Naive thymus-derived CD8-positive, alpha-beta T cell (primary cell): ENCODE data around the gene DYRK1B. TPM values are rescaled to one million over a fixed set of nuclear protein-coding genes. Genes with fewer than 3 reads are reported as not detected.
A peak's percentile ranks its signal among the peaks of the same experiment; 100 is the strongest.

Source experiments
- ATAC-seq, 2 donors: fragments of 150-1000 bp; cut with Tn5 transposase in 1 of 2; sonication (Bioruptor Pico), chemical (Tn5 transposase) in 1 of 2; 1 replicate in 1 of 2; 2 replicates in 1 of 2; pipeline ENCODE4 v1.10.0; 2021; ENCODE audit warnings: mild to moderate bottlenecking in 2 of 2, moderate library complexity in 2 of 2
- POLR2A ChIA-PET: fragments of 350-600 bp; sonication (Branson Sonifier 250); formaldehyde crosslinking; loops from one replicate; lab custom pipeline; 2021; ENCODE audit warnings: antibody characterized with exemption; lab: Charles Lee
- DNase-seq, 10 donors: peaks; one replicate each; pipeline versions ENCODE4 v3.0.0 to v3.0.0-alpha.2; 2020 to 2022
- H3K27ac Mint-ChIP-seq, 10 donors: one replicate each; pipeline ENCODE4 v1.8.0; 2020 to 2022; ENCODE audit warnings: mild to moderate bottlenecking in 10 of 10, mixed read lengths in 10 of 10, moderate library complexity in 4 of 10, inconsistent platforms in 1 of 10
- H3K27me3 Mint-ChIP-seq, 5 donors: one replicate each; pipeline ENCODE4 v1.8.0; 2021 to 2022; ENCODE audit warnings: mixed read lengths in 5 of 5
- H3K36me3 Mint-ChIP-seq, 3 donors: one replicate each; pipeline ENCODE4 v1.8.0; 2020 to 2022; ENCODE audit warnings: mixed read lengths in 3 of 3, mild to moderate bottlenecking in 2 of 3, inconsistent platforms in 1 of 3
- H3K4me1 Mint-ChIP-seq, 4 donors: one replicate each; pipeline ENCODE4 v1.8.0; 2021 to 2022; ENCODE audit warnings: mixed read lengths in 4 of 4
- H3K4me3 Mint-ChIP-seq, 10 donors: one replicate each; pipeline ENCODE4 v1.8.0; 2020 to 2022; ENCODE audit warnings: mild to moderate bottlenecking in 10 of 10, mixed read lengths in 10 of 10, moderate library complexity in 6 of 10, inconsistent platforms in 1 of 10
- H3K9me3 Mint-ChIP-seq, 9 donors: one replicate each; pipeline ENCODE4 v1.8.0; 2020 to 2022; ENCODE audit warnings: mixed read lengths in 9 of 9, mild to moderate bottlenecking in 3 of 9, inconsistent platforms in 1 of 9, moderate library complexity in 1 of 9
- polyA plus RNA-seq, 3 donors: library from polyadenylated mRNA; unstranded; fragments of 300-500 nt; fragmentation: Illumina TruSeq; gene quantifications; one replicate each; pipeline ENCODE4 v1.2.3, GENCODE V29; 2021
- total RNA-seq, 8 experiments: library from RNA in 2 of 8; stranded (reverse) in 2 of 8; gene quantifications; one replicate each; pipeline ENCODE4 v1.2.3 and lab custom pipeline; 2021 to 2026

The DYRK1B gene
- total and polyA plus RNA-seq, 5 experiments from 2014 or later, result 5.2 to 19.7 (median 6.2) TPM

- POLR2A ChIA-PET, result interaction anchor here (1.2 kb wide), 1 partner anchor 15 kb away, joined by 3 read pairs; the partner anchor contains the start of gene DYRK1B
- peaks cover 25 to 36% (median 32%) of the 10 kb centered on the region in 4 donors for H3K4me1 Mint-ChIP-seq
- no peak overlapping the region for H3K4me3 Mint-ChIP-seq
- no peaks in the 10 kb centered on the region for H3K27me3 Mint-ChIP-seq
- no peak for DNase-seq
- no peaks in the 10 kb centered on the region for H3K36me3 Mint-ChIP-seq
- H3K9me3 Mint-ChIP-seq, result no peaks in the 10 kb centered on the region
- ATAC-seq, result no peak
- peak overlapping the region in 2 of 10 donors; percentile 35 for H3K27ac Mint-ChIP-seq
Measured at GRCh38 chr19:39848392-39848791, 14.4 kb upstream of the DYRK1B start.

- no peak for ATAC-seq
- no peak for DNase-seq
- POLR2A ChIA-PET, result interaction anchor here (1.1 to 1.7 kb wide), 2 partner anchors 8 to 23 kb away, joined by 4 to 5 read pairs; no protein-coding TSS in a partner anchor
- H3K36me3 Mint-ChIP-seq, result no peaks in the 10 kb centered on the region
- no peaks in the 10 kb centered on the region for H3K27me3 Mint-ChIP-seq
- peak overlapping the region in 5 of 10 donors; percentile 96 to 99 (median 97) for H3K27ac Mint-ChIP-seq
- H3K4me1 Mint-ChIP-seq, result peaks cover 32 to 43% (median 40%) of the 10 kb centered on the region in 4 donors
- H3K9me3 Mint-ChIP-seq, result no peaks in the 10 kb centered on the region
- H3K4me3 Mint-ChIP-seq, result peak overlapping the region in 5 of 10 donors; percentile 90 to 94 (median 91)
Measured at GRCh38 chr19:39847525-39847924, 13.6 kb upstream of the DYRK1B start.

DNA sequence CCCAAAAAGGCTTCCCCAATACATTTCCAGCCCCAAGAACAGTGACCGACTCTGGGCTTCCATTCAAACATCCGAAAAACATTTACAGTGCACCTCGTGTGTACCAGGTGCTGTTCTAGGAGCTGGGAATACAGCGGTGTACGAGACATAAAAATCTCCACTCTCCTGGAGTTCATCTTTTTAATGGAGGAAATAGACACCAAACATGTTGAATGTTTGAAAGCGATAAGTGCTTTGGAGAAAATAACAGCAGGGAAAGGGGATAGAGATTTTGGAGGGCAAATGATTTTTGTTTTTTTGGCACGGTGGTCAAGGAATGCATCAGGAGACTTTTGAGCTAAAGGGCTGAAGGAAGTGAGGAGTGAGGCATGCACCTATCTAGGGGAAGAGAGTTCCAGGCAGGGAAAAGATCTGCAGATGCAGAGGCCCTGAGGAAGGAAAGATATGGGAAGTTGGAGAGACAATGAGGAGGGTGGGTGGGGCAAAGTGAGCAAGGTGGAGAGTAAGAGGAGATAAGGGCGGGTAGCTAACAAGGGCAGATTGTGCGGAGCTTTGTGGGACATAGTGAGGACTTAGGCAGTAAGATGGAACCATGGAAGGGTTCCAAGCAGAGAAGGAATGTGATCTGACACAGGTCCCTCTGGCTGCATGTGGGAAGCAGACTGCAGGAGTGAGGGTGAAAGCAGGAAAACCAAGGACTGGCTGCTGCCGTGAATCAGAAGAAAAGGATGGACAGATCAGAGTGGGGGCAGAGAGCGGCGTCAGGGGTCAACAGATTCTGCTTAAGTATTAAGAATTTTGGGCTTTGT is 12.9 kb upstream of the DYRK1B start:
- Mint-ChIP-seq H3K4me1 (peaks cover 35 to 48% (median 46%) of the 10 kb centered on the region in 4 donors), H3K4me3 (peak overlapping the region; percentile 88 to 94 (median 92)), H3K9me3 (no peaks in the 10 kb centered on the region), H3K36me3 (peaks cover 0 to 2% (median 0%) of the 10 kb centered on the region in 3 donors), H3K27me3 (no peaks in the 10 kb centered on the region), H3K27ac (peak overlapping the region; percentile 86 to 99 (median 97))
- ATAC-seq (no peak), DNase-seq (no peak)
- POLR2A ChIA-PET, result interaction anchor here (0.7 to 5.2 kb wide), 9 partner anchors 8 to 438 kb away, joined by 3 to 53 read pairs (median 4); partner anchors contain the start of genes AKT2 and DYRK1B

DNA sequence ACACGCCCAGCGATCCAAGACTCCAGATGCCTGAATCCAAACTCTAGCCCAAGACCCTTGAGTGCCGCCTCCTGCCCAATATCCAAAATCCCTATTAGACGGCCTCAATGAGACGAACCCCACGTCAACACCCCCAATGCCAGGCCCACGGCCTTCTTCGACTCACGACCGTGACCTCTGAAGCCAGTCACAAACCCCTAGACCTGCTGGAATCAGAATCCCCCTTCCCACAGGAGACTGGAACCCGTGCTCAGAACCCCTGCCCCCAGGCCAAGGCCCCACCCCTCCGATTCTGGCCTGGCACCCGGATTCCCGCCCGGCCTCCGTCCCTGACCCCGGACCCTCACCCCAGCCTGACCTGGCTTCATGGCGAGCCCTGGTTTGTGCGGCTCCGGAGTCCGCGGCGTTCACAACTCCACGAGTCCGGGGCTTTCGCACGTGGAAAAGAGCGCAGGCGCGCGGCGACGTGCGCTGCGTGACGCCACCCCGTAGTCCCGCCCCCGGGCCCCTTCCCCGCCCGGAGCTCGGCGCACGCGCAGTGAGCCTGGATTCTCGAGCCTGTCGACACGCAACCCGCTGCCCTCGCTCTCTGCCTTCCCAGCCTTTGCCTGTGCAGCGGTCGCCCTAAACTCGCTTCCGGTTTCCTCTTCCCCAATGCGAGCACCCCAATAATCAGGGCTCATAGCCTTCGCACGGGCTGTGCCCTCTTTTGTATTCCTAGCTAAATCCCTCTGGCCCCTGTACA is 12.1 kb upstream of the DYRK1B start, which contains the start of gene FBL:
TSS of gene FBL (minus strand) at position 447 of the 745 bp plus-strand sequence. CDS start at position 368, 79 bp downstream.
- DNase-seq (peak; percentile 92 to 100 (median 97)), ATAC-seq (peak; percentile 93 to 94)
- Mint-ChIP-seq H3K27ac (peak within 1 kb of the TSS; percentile 86 to 99 (median 97)), H3K9me3 (no peaks in the 10 kb centered on the region), H3K27me3 (no peaks in the 10 kb centered on the region), H3K4me3 (peak within 1 kb of the TSS; percentile 88 to 94 (median 92)), H3K36me3 (peaks cover 0 to 2% (median 0%) of the 10 kb centered on the region in 3 donors), H3K4me1 (peaks cover 35 to 53% (median 50%) of the 10 kb centered on the region in 4 donors)
- POLR2A ChIA-PET, result interaction anchor here (0.7 to 5.2 kb wide), 12 partner anchors 9 to 439 kb away, joined by 3 to 53 read pairs (median 4); partner anchors contain the start of genes AKT2, DYRK1B, RPS16 and ZNF546

DNA sequence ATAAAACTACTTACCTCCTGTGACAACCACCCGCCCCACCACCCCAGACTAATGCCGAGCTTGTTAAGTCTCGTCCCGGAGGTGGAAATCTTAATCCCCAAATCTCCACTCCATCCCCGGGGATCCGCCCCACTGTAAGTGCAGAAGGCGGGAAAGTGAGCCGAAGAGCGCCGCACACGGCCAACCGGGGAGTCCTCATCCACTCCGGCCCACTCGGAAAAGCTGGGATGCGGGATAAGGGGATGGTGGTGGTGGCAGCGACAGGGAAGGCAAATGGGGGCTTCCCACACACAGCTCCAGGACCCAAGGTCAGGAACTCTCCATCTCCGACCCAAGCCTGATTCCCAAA is 11.6 kb upstream of the DYRK1B start:
- Mint-ChIP-seq H3K9me3 (no peaks in the 10 kb centered on the region), H3K4me1 (peaks cover 35 to 55% (median 51%) of the 10 kb centered on the region in 4 donors), H3K27me3 (no peaks in the 10 kb centered on the region), H3K4me3 (peak overlapping the region; percentile 88 to 94 (median 92)), H3K36me3 (peaks cover 0 to 4% (median 0%) of the 10 kb centered on the region in 3 donors), H3K27ac (peak overlapping the region; percentile 86 to 99 (median 97))
- POLR2A ChIA-PET, result interaction anchor here (0.6 to 5.2 kb wide), 7 partner anchors 12 to 410 kb away, joined by 3 to 53 read pairs (median 4); partner anchors contain the start of genes DYRK1B, RPS16, ZNF546 and ZNF780A
- ATAC-seq (no peak), DNase-seq (no peak)

DNA sequence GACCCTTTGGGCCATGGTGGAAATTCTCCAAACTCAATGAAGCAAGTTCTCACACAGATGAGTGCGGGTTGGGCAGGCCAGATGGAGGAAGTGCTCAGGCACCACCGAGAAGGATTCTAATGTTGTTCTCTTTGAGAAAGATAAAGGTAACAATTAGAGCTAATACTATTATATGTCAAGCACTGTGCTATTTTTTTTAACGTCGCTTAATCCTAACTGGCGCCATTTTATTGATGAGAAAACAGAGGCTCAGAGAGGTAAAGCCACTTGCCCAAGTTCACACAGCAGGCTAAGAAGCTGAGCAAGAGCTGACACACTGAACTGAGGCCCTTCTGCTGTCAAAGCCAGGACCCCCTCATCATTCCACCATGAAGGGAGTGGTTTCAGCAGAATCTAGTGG is 11.2 kb upstream of the DYRK1B start:
- Mint-ChIP-seq H3K36me3 (peaks cover 0 to 8% (median 0%) of the 10 kb centered on the region in 3 donors), H3K27ac (peak overlapping the region; percentile 86 to 99 (median 97)), H3K27me3 (no peaks in the 10 kb centered on the region), H3K4me1 (peaks cover 35 to 59% (median 51%) of the 10 kb centered on the region in 4 donors), H3K9me3 (no peaks in the 10 kb centered on the region), H3K4me3 (peak overlapping the region; percentile 88 to 94 (median 92))
- DNase-seq (no peak), ATAC-seq (no peak)
- POLR2A ChIA-PET, result interaction anchor here (0.6 to 5.2 kb wide), 6 partner anchors 12 to 409 kb away, joined by 3 to 53 read pairs (median 4); partner anchors contain the start of genes DYRK1B, RPS16 and ZNF546

GRCh38 chr19:39843919-39844793 is 10.2 kb upstream of the DYRK1B start:
- ATAC-seq, result no peak
- POLR2A ChIA-PET, result interaction anchor here (0.8 to 5.2 kb wide), 3 partner anchors 11 to 51 kb away, joined by 3 to 53 read pairs (median 4); partner anchors contain the start of gene DYRK1B
- Mint-ChIP-seq H3K27me3 (no peaks in the 10 kb centered on the region), H3K4me3 (peak overlapping the region; percentile 88 to 94 (median 92)), H3K36me3 (peaks cover 0 to 17% (median 0%) of the 10 kb centered on the region in 3 donors), H3K4me1 (peaks cover 36 to 61% (median 51%) of the 10 kb centered on the region in 4 donors), H3K27ac (peak overlapping the region; percentile 54 to 98 (median 92)), H3K9me3 (no peaks in the 10 kb centered on the region)
- peak in 6 of 10 donors; percentile 36 to 62 (median 46) for DNase-seq

DNA sequence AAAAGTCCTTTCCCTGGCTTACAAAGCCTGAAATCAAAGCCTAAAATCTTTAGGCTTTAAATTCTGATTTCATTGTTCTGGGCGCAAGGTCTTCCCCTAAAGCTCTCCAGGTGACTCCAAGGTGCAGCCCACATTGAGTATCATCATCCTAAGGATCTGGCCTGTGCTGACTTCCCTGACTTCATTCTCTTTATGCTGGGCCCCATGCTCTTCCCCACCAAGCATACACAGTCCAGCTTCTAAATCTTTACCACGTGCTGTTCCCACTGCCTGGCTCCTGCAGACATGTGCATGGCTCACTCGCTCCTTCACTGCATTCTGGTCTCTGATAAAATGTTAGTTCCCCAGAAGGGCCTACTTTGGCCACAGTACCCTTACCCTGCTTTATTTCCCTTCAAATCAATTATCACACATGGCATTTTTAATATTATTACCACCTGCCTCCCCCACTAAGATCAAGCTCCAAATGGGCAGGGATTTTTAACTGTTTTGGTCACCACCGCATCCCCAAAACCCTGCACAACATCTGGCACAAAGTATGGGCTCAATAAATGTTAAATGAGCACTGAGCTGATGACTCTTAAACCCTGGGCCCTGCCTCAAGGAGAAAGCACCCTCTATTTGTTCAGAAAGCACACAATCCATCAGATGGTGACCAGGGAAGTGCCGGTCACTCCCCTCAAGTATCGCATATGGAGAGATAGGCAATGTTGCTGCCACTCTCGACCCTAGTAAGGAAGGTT is 8.9 kb upstream of the DYRK1B start:
- POLR2A ChIA-PET, result interaction anchor here (0.8 to 5.2 kb wide), 4 partner anchors 9 to 128 kb away, joined by 3 to 53 read pairs (median 4); partner anchors contain the start of genes DYRK1B and PSMC4
- no peaks in the 10 kb centered on the region for H3K27me3 Mint-ChIP-seq

DNA sequence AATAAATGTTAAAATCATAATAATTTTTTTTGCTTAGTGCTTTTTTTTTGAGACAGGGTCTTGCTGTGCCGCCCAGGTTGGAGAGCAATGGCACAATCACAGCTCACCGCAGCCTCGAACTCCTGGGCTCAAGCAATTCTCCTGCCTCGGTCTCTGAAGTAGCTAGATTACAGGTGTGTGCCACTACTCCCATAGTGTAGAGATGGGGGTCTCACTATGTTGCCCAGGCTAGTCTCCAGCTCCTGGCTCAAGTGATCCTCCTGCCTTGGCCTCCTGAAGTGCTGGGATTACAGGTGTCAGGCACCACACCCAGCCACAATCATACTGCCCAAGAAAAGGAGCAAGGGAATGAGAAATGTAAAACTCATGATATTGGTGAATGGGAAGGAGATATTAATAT is 7.1 kb upstream of the DYRK1B start:
- no peak for DNase-seq
- H3K9me3 Mint-ChIP-seq, result no peaks in the 10 kb centered on the region
- H3K27me3 Mint-ChIP-seq, result no peaks in the 10 kb centered on the region
- peaks cover 3 to 47% (median 8%) of the 10 kb centered on the region in 3 donors for H3K36me3 Mint-ChIP-seq
- no peak for ATAC-seq
- POLR2A ChIA-PET, result no interaction called here
- peaks cover 29 to 53% (median 40%) of the 10 kb centered on the region in 4 donors for H3K4me1 Mint-ChIP-seq
- no peak overlapping the region for H3K4me3 Mint-ChIP-seq
- peak overlapping the region in 4 of 10 donors; percentile 21 to 65 (median 42) for H3K27ac Mint-ChIP-seq

More for the DNA sequence above, 8.9 kb upstream of the DYRK1B start:
- peak overlapping the region in 7 of 10 donors; percentile 19 to 83 (median 60) for H3K27ac Mint-ChIP-seq
- DNase-seq, result no peak
- H3K9me3 Mint-ChIP-seq, result no peaks in the 10 kb centered on the region
- H3K4me3 Mint-ChIP-seq, result peak overlapping the region in 4 of 10 donors; percentile 4 to 42 (median 18)
- H3K36me3 Mint-ChIP-seq, result peaks cover 0 to 29% (median 3%) of the 10 kb centered on the region in 3 donors
- peaks cover 36 to 61% (median 51%) of the 10 kb centered on the region in 4 donors for H3K4me1 Mint-ChIP-seq
- ATAC-seq, result no peak

DNA sequence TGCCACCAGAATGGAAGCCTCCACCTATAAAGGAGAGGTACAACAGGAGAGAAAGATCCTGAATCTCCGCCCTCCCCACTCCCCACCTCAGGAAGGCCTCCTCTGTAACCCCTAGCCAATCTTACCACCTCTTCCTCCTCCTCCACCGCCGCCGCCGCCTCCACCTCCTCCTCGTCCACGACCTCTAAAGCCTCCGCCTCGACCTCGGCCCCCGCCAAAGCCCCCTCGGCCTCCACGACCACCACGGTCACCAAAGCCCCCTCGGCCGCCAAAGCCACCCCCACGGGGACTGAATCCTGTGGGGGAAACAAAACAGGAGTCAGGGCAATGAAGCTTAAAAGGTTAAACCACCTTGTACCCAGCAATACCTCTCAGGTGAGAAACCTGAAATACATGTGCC is 6.5 kb upstream of the DYRK1B start:
- DNase-seq, result no peak
- POLR2A ChIA-PET, result interaction anchor here (0.6 kb wide), 1 partner anchor 13 kb away, joined by 5 read pairs; no protein-coding TSS in a partner anchor
- peak overlapping the region in 1 of 10 donors; percentile 73 for H3K27ac Mint-ChIP-seq
- peaks cover 3 to 51% (median 8%) of the 10 kb centered on the region in 3 donors for H3K36me3 Mint-ChIP-seq
- no peaks in the 10 kb centered on the region for H3K27me3 Mint-ChIP-seq
- H3K4me1 Mint-ChIP-seq, result peaks cover 27 to 49% (median 35%) of the 10 kb centered on the region in 4 donors
- ATAC-seq, result no peak
- H3K9me3 Mint-ChIP-seq, result no peaks in the 10 kb centered on the region
- no peak overlapping the region for H3K4me3 Mint-ChIP-seq
